PFSK-1 (cell line): ENCODE data around the gene SPRR3.

Experiments
- FOXP2 ChIP-seq: optimal IDR thresholded peaks from 2 replicates; pipeline ENCODE3; 2011; ENCODE audit warnings: borderline replicate concordance, control low read depth, inconsistent platforms; ENCODE audit not compliant: insufficient read depth; ENCODE audit errors: extremely low read length, extremely low read depth
- POLR2AphosphoS5 ChIP-seq: IDR thresholded peaks from 2 replicates; pipeline ENCODE4 v1.6.1; 2012; ENCODE audit warnings: low read depth, mild to moderate bottlenecking, control low read depth, low read length, moderate library complexity
- SIN3A ChIP-seq: IDR thresholded peaks from 2 replicates; pipeline ENCODE4 v1.6.1; 2012; ENCODE audit warnings: mild to moderate bottlenecking, low read length, moderate library complexity, borderline replicate concordance; ENCODE audit not compliant: insufficient read depth
- TAF1 ChIP-seq: IDR thresholded peaks from 2 replicates; pipeline ENCODE4 v1.6.1; 2012; ENCODE audit warnings: low read length, control low read depth, borderline replicate concordance; ENCODE audit not compliant: insufficient read depth
- TF ChIP-seq, protein P1 (sequence below), 2 experiments: IDR thresholded peaks; 2 replicates each; pipeline versions ENCODE4 v1.6.1 to v1.8.0; 2011 to 2012; ENCODE audit warnings: low read depth in 2 of 2, low read length in 2 of 2, control low read depth in 1 of 2, inconsistent platforms in 1 of 2, mild to moderate bottlenecking in 1 of 2, moderate library complexity in 1 of 2; ENCODE audit not compliant: insufficient read depth in 1 of 2

The SPRR3 gene

GRCh38 chr1:152996633-152997400 is 4.7 kb upstream of the SPRR3 start:
- TF ChIP-seq, protein P1, sequence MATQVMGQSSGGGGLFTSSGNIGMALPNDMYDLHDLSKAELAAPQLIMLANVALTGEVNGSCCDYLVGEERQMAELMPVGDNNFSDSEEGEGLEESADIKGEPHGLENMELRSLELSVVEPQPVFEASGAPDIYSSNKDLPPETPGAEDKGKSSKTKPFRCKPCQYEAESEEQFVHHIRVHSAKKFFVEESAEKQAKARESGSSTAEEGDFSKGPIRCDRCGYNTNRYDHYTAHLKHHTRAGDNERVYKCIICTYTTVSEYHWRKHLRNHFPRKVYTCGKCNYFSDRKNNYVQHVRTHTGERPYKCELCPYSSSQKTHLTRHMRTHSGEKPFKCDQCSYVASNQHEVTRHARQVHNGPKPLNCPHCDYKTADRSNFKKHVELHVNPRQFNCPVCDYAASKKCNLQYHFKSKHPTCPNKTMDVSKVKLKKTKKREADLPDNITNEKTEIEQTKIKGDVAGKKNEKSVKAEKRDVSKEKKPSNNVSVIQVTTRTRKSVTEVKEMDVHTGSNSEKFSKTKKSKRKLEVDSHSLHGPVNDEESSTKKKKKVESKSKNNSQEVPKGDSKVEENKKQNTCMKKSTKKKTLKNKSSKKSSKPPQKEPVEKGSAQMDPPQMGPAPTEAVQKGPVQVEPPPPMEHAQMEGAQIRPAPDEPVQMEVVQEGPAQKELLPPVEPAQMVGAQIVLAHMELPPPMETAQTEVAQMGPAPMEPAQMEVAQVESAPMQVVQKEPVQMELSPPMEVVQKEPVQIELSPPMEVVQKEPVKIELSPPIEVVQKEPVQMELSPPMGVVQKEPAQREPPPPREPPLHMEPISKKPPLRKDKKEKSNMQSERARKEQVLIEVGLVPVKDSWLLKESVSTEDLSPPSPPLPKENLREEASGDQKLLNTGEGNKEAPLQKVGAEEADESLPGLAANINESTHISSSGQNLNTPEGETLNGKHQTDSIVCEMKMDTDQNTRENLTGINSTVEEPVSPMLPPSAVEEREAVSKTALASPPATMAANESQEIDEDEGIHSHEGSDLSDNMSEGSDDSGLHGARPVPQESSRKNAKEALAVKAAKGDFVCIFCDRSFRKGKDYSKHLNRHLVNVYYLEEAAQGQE (IDR thresholded peaks at IDR 0.05; ENCODE audit: insufficient read depth in 1 of 2, low read depth in 2 of 2, low read length in 2 of 2): no peak
- TF ChIP-seq FOXP2 (no peak), POLR2AphosphoS5 (no peak), TAF1 (no peak), SIN3A (no peak)

DNA sequence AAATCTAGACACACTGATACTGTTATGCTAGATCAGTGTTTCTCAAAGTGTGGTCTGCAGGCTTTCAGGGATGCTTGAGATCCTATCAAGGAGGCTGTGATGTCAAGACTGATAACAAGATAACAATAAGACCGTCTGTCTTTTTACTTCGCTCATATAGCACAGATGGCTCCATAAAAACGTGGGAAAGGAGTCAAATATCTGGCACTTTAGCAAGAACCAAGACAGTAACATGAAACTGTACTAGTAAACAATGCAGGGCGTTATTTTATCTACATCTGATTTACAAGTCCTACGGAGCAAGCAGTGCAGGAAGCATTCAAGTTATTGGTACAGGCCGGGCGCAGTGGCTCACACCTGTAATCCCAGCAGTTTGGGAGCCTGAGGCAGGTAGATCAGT is 3.6 kb upstream of the SPRR3 start:
- TF ChIP-seq, protein P1 (IDR thresholded peaks at IDR 0.05; ENCODE audit: insufficient read depth in 1 of 2, low read depth in 2 of 2, low read length in 2 of 2): no peak
- no peak for TF ChIP-seq FOXP2
- no peak for TF ChIP-seq POLR2AphosphoS5
- TF ChIP-seq SIN3A: no peak
- no peak for TF ChIP-seq TAF1

- no peak for TF ChIP-seq FOXP2
- TF ChIP-seq TAF1: no peak
- no peak for TF ChIP-seq POLR2AphosphoS5
- TF ChIP-seq SIN3A: no peak
- TF ChIP-seq, protein P1 (IDR thresholded peaks at IDR 0.05; ENCODE audit: insufficient read depth in 1 of 2, low read depth in 2 of 2, low read length in 2 of 2): no peak
Measured at GRCh38 chr1:152998476-152998875, 3.1 kb upstream of the SPRR3 start.

- TF ChIP-seq FOXP2: no peak
- TF ChIP-seq, protein P1 (IDR thresholded peaks at IDR 0.05; ENCODE audit: insufficient read depth in 1 of 2, low read depth in 2 of 2, low read length in 2 of 2): no peak
- no peak for TF ChIP-seq POLR2AphosphoS5
- TF ChIP-seq TAF1: no peak
- TF ChIP-seq SIN3A: no peak
Measured at GRCh38 chr1:152999818-153000217, 1.7 kb upstream of the SPRR3 start.
